SK-N-SH (cell line): ENCODE data around the gene GPT2. TPM values are rescaled to one million over a fixed set of nuclear protein-coding genes. Genes with fewer than 3 reads are reported as not detected.

Experiments
- CTCF ChIA-PET: fragments of 300-600, 350-600 bp; formaldehyde crosslinking; extraction: SDS; loops from one replicate; lab custom pipeline; 2021; lab: Yijun Ruan, JAX
- POLR2A ChIA-PET: fragments of 350-600 bp; sonication (Branson Sonifier 250); formaldehyde crosslinking; extraction: SDS; loops from one replicate; lab custom pipeline; 2020; ENCODE audit warnings: antibody characterized with exemption, inconsistent platforms; lab: Yijun Ruan, JAX
- DNase-seq: peaks from one replicate; pipeline ENCODE4 v3.0.0; 2012
- H2AFZ ChIP-seq: fragments of 200-600 bp; sonication (generic); 2 replicates; pipeline ENCODE4 v1.8.1; 2016; ENCODE audit warnings: antibody characterized with exemption, mild to moderate bottlenecking, low read depth
- H3F3A ChIP-seq: fragments of 200-600 bp; sonication (generic); replicated peaks from 2 replicates; pipeline ENCODE3; 2016; ENCODE audit warnings: antibody characterized with exemption, mild to moderate bottlenecking; ENCODE audit not compliant: insufficient read depth
- H3K27ac ChIP-seq, 2 experiments: fragments of 200-500 bp in 1 of 2; fragments of 200-600 bp in 1 of 2; sonication (Bioruptor generic) in 1 of 2; sonication (generic), shearing (Covaris generic) in 1 of 2; 2 replicates each; pipeline versions ENCODE4 v1.5.1 to v1.6.1; 2014 to 2016; ENCODE audit warnings: low read depth in 2 of 2, inconsistent platforms in 1 of 2, low read length in 1 of 2, mild to moderate bottlenecking in 1 of 2, mixed read lengths in 1 of 2
- H3K27me3 ChIP-seq: fragments of 200-600 bp; sonication (generic), shearing (Covaris generic); 2 replicates; pipeline ENCODE4 v1.6.1; 2016; ENCODE audit warnings: mixed run types; ENCODE audit not compliant: insufficient read depth
- H3K36me3 ChIP-seq, 2 experiments: fragments of 200-500 bp in 1 of 2; fragments of 200-600 bp in 1 of 2; sonication (Bioruptor generic) in 1 of 2; sonication (generic) in 1 of 2; replicated peaks in 1 of 2; 2 replicates each; pipeline versions ENCODE3 to v1.5.1; 2014 to 2016; ENCODE audit warnings: low read length in 1 of 2, mild to moderate bottlenecking in 1 of 2; ENCODE audit not compliant: insufficient read depth in 2 of 2, control insufficient read depth in 1 of 2
- H3K4me1 ChIP-seq, 2 experiments: fragments of 200-500 bp in 1 of 2; fragments of 200-600 bp in 1 of 2; sonication (Bioruptor generic) in 1 of 2; sonication (generic), shearing (Covaris generic) in 1 of 2; 2 replicates each; pipeline versions ENCODE4 v1.5.1 to v1.6.1; 2014 to 2016; ENCODE audit warnings: low read depth in 1 of 2, low read length in 1 of 2, mixed run types in 1 of 2; ENCODE audit not compliant: insufficient read depth in 2 of 2, control insufficient read depth in 1 of 2
- H3K4me2 ChIP-seq: fragments of 200-600 bp; sonication (generic), shearing (Covaris generic); 2 replicates; pipeline ENCODE4 v1.6.1; 2017; ENCODE audit warnings: mixed run types
- H3K4me3 ChIP-seq, 2 experiments: fragments of 200-500 bp in 1 of 2; fragments of 200-600 bp in 1 of 2; sonication (Bioruptor generic) in 1 of 2; sonication (generic), shearing (Covaris generic) in 1 of 2; 2 replicates each; pipeline versions ENCODE4 v1.5.1 to v1.8.1; 2014 to 2016; ENCODE audit warnings: low read depth in 2 of 2, inconsistent platforms in 1 of 2, low read length in 1 of 2, mild to moderate bottlenecking in 1 of 2, mixed read lengths in 1 of 2, moderate library complexity in 1 of 2
- H3K79me2 ChIP-seq: fragments of 200-600 bp; sonication (generic); 2 replicates; pipeline ENCODE4 v1.8.1; 2017; ENCODE audit warnings: mild to moderate bottlenecking; ENCODE audit not compliant: insufficient read depth
- H3K9ac ChIP-seq: fragments of 200-600 bp; sonication (generic); 2 replicates; pipeline ENCODE4 v1.6.1; 2017; ENCODE audit warnings: mixed run types
- H3K9me2 ChIP-seq: fragments of 200-600 bp; sonication (generic); 2 replicates; pipeline ENCODE4 v1.6.1; 2017; ENCODE audit warnings: mixed run types
- H3K9me3 ChIP-seq: fragments of 200-600 bp; sonication (generic); 2 replicates; pipeline ENCODE4 v1.6.1; 2017; ENCODE audit warnings: mixed run types, mild to moderate bottlenecking, moderate library complexity
- H4K20me1 ChIP-seq: fragments of 200-600 bp; sonication (generic); 2 replicates; pipeline ENCODE4 v1.6.1; 2017; ENCODE audit warnings: mild to moderate bottlenecking, mixed run types; ENCODE audit not compliant: insufficient read depth
- FOSL2 ChIP-seq: IDR thresholded peaks from 2 replicates; pipeline ENCODE4 v1.4.0; 2012; ENCODE audit warnings: low read depth, mild to moderate bottlenecking, moderate library complexity, borderline replicate concordance
- FOXM1 ChIP-seq: IDR thresholded peaks from 2 replicates; pipeline ENCODE4 v1.4.0; 2012; ENCODE audit warnings: low read depth, mild to moderate bottlenecking
- IRF3 ChIP-seq: fragments of 150-350 bp; IDR thresholded peaks from 2 replicates; pipeline ENCODE4 v1.6.1; 2016; ENCODE audit warnings: mild to moderate bottlenecking, low read depth, low read length
- JUND ChIP-seq: IDR thresholded peaks from 2 replicates; pipeline ENCODE4 v1.4.0; 2012
- MEF2A ChIP-seq: IDR thresholded peaks from 2 replicates; pipeline ENCODE4 v1.4.0; 2012; ENCODE audit warnings: low read depth, borderline replicate concordance
- NFIC ChIP-seq: IDR thresholded peaks from 2 replicates; pipeline ENCODE4 v1.4.0; 2012; ENCODE audit warnings: borderline replicate concordance
- RCOR1 ChIP-seq: fragments of 150-350 bp; IDR thresholded peaks from 2 replicates; pipeline ENCODE4 v1.6.1; 2017; ENCODE audit warnings: antibody characterized with exemption, low read length
- REST ChIP-seq: IDR thresholded peaks from 2 replicates; pipeline ENCODE4 v1.6.1; 2012; ENCODE audit warnings: mild to moderate bottlenecking, low read depth, low read length, moderate library complexity
- RFX5 ChIP-seq: IDR thresholded peaks from 2 replicates; pipeline ENCODE4 v1.6.1; 2012; ENCODE audit warnings: mild to moderate bottlenecking, improper control_type of control experiment, low read length
- SIN3A ChIP-seq: IDR thresholded peaks from 2 replicates; pipeline ENCODE4 v1.6.1; 2012; ENCODE audit warnings: low read depth, mild to moderate bottlenecking, low read length, moderate library complexity, borderline replicate concordance
- SMC3 ChIP-seq: IDR thresholded peaks from 2 replicates; pipeline ENCODE4 v1.6.1; 2012; ENCODE audit warnings: low read depth, low read length, improper control_type of control experiment
- TCF12 ChIP-seq: IDR thresholded peaks from 2 replicates; pipeline ENCODE4 v1.4.0; 2012
- TEAD4 ChIP-seq: IDR thresholded peaks from 2 replicates; pipeline ENCODE4 v1.4.0; 2012; ENCODE audit warnings: mild to moderate bottlenecking, borderline replicate concordance; ENCODE audit not compliant: insufficient read depth
- USF1 ChIP-seq: IDR thresholded peaks from 2 replicates; pipeline ENCODE4 v1.4.0; 2012; ENCODE audit warnings: low read depth, borderline replicate concordance
- USF2 ChIP-seq: fragments of 150-350 bp; IDR thresholded peaks from 2 replicates; pipeline ENCODE4 v1.6.1; 2017; ENCODE audit warnings: antibody characterized with exemption, low read length, low read depth, borderline replicate concordance
- ZBTB33 ChIP-seq: IDR thresholded peaks from 2 replicates; pipeline ENCODE4 v1.4.0; 2012; ENCODE audit warnings: low read depth, borderline replicate concordance
- WGBS: methylation state at CpG from one replicate; pipeline ENCODE4 v1.1.6; 2017; ENCODE audit warnings: low lambda C conversion rate; 5-methylcytosine and 5-hydroxymethylcytosine counted together
- polyA plus RNA-seq, 3 experiments: library from polyadenylated mRNA; depleted of rRNA; stranded (reverse); fragments of >200 nt; gene quantifications; 2 replicates each; pipeline ENCODE4 v1.2.3, GENCODE V29; 2012

Gene GPT2
- polyA plus RNA-seq, 1 of the 3 experiments (the other 2 are of a cell fraction) = 19.9 TPM

GRCh38 chr16:46852130-46852529 is 32.0 kb upstream of the GPT2 start:
- Histone ChIP-seq H2AFZ (no peak overlapping the region), H3K27ac (no peak overlapping the region), H3K36me3 (no peaks in the 10 kb centered on the region), H3K4me3 (no peak overlapping the region), H3K9me3 (no peaks in the 10 kb centered on the region), H3F3A (no peaks in the 10 kb centered on the region), H3K4me1 (no peaks in the 10 kb centered on the region), H4K20me1 (no peaks in the 10 kb centered on the region), H3K4me2 (no peak overlapping the region), H3K9ac (no peak overlapping the region), H3K79me2 (no peaks in the 10 kb centered on the region), H3K9me2 (no peaks in the 10 kb centered on the region), H3K27me3 (no peaks in the 10 kb centered on the region)
- 57% methylated on average over 3 of the region's 3 CpGs for WGBS
- ChIA-PET POLR2A (no interaction called here), CTCF (interaction anchor here (0.7 to 5.1 kb wide), 10 partner anchors 11 to 1313 kb away, joined by 3 to 231 read pairs (median 4); no protein-coding TSS in a partner anchor)
- TF ChIP-seq SMC3 (no peak), FOXM1 (no peak), REST (no peak), ZBTB33 (no peak), USF1 (no peak), NFIC (no peak), JUND (no peak), SIN3A (no peak), IRF3 (no peak), TEAD4 (no peak), MEF2A (no peak), RFX5 (no peak), USF2 (no peak), TCF12 (no peak), FOSL2 (no peak), RCOR1 (no peak)
- no peak for DNase-seq
